Activated B cell treated with CpG ODN at 0.5 μM for 24 hours (primary cell): ENCODE results near the gene NALF2. TPM values are rescaled to one million over a fixed set of nuclear protein-coding genes. Genes with fewer than 3 reads are reported as not detected.

Experiments
- ATAC-seq: fragments of 200-7000 bp; cut with Tn5 transposase; one replicate; pipeline ENCODE4 v1.10.0; 2021; ENCODE audit warnings: low read depth, mild to moderate bottlenecking, moderate library complexity
- CTCF ChIA-PET: fragments of 350-600 bp; sonication (Branson Sonifier 250); formaldehyde crosslinking; loops from one replicate; lab custom pipeline; 2021; ENCODE audit warnings: antibody characterized with exemption; lab: Charles Lee
- POLR2A ChIA-PET: fragments of 350-600 bp; sonication (Branson Sonifier 250); formaldehyde crosslinking; loops from one replicate; lab custom pipeline; 2021; ENCODE audit warnings: antibody characterized with exemption; lab: Charles Lee
- DNase-seq: peaks from one replicate; pipeline ENCODE4 v3.0.0; 2022
- H3K27ac Mint-ChIP-seq: one replicate; pipeline ENCODE4 v1.8.0; 2020; ENCODE audit warnings: mixed read lengths
- H3K27me3 Mint-ChIP-seq: one replicate; pipeline ENCODE4 v1.8.0; 2021; ENCODE audit warnings: mixed read lengths
- H3K36me3 Mint-ChIP-seq: one replicate; pipeline ENCODE4 v1.8.0; 2021; ENCODE audit warnings: low read depth, mixed read lengths
- H3K4me1 Mint-ChIP-seq: one replicate; pipeline ENCODE4 v1.8.0; 2021; ENCODE audit warnings: mixed read lengths
- H3K4me3 Mint-ChIP-seq: one replicate; pipeline ENCODE4 v1.8.0; 2020; ENCODE audit warnings: mild to moderate bottlenecking, mixed read lengths
- H3K9me3 Mint-ChIP-seq: one replicate; pipeline ENCODE4 v1.8.0; 2020; ENCODE audit warnings: mixed read lengths
- CTCF ChIP-seq: fragments of 200-600 bp; IDR thresholded peaks from one replicate; pipeline ENCODE4 v1.8.0; 2022; ENCODE audit warnings: antibody characterized with exemption, mild to moderate bottlenecking
- intact Hi-C: fragments of 100-400 bp; cut with micrococcal nuclease; formaldehyde crosslinking; loops from one replicate; pipeline ENCODE4 v1.15.1; 2024
- total RNA-seq: library from RNA; stranded (reverse); gene quantifications from 2 replicates; pipeline ENCODE4 v1.2.3, GENCODE V29; 2022

NALF2 gene
- total RNA-seq, 1 donor from 2014 or later: 0.04 TPM

DNA sequence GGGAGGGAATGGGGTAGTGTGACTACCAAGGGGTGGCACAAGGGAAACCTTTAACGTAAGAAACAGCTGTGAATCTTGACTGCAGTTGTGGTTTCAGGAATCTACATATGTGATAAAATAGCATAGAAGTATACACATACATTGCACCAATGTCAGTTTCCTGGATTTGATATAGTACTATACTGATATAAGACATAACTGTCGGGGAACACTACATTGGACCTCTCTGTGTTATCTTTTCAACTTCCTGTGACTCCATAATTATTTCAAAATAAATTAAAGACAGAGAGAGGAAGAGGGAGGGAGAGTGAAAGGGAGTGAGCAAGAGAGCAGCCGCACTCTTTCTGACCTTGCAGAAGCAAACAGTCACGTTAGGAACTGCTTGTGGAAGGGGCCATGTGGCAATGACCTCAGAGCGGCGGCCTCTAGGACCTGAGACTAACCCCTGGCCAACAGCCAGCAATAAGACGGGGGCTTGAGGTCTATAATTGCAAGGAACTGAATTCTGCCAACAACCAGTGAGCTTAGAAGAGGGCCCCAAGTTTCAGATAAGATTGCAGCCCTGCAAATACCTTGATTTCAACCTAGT lies 47.4 kb downstream of the NALF2 start:
- Mint-ChIP-seq H3K27ac (no peak overlapping the region), H3K4me1 (no peaks in the 10 kb centered on the region), H3K27me3 (no peaks in the 10 kb centered on the region), H3K9me3 (no peaks in the 10 kb centered on the region), H3K36me3 (no peaks in the 10 kb centered on the region), H3K4me3 (no peak overlapping the region)
- CTCF ChIA-PET: no interaction called here
- intact Hi-C loops: no loop called here
- POLR2A ChIA-PET: no interaction called here
- ATAC-seq (no peak), DNase-seq (no peak)
- no peak for TF ChIP-seq CTCF

DNA sequence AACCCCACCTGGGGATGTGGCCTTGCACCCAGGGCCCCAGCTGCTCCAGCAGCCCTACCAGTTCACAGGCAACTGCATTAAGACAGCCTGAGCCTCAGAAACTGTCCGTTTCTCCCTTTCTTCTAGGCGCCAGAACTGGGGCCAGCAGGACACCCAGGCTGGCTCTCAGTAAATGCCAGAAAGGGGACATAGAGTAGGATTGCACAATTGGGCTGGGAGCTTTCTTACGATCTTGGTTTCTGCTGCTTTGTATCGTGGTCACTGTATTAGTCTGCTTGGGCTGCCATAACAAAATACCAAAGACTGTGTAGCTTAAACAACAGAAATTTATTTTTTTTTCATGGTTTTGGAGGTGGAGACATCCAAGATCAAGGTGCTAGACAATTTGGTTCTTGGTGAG lies 48.4 kb downstream of the NALF2 start:
- ATAC-seq: no peak
- intact Hi-C loops: no loop called here
- no peak for TF ChIP-seq CTCF
- Mint-ChIP-seq H3K36me3 (no peaks in the 10 kb centered on the region), H3K9me3 (no peaks in the 10 kb centered on the region), H3K27ac (no peak overlapping the region), H3K4me1 (no peaks in the 10 kb centered on the region), H3K27me3 (no peaks in the 10 kb centered on the region), H3K4me3 (no peak overlapping the region)
- CTCF ChIA-PET: no interaction called here
- POLR2A ChIA-PET: no interaction called here
- no peak for DNase-seq

Other genes starting within 250 kb of the NALF2 start
- not detected in 2 replicates for gene EDA, start 111.8 kb downstream of the NALF2 start, total RNA-seq